ENCODE data around the gene ATP8B1. TPM values are rescaled to one million over a fixed set of nuclear protein-coding genes. Genes with fewer than 3 reads are reported as not detected.

The ATP8B1 gene
- polyA plus RNA-seq, 2 of the 4 experiments (the other 2 are of a cell fraction), result 7.1 to 23.4 TPM

- TF ChIP-seq, protein P1, sequence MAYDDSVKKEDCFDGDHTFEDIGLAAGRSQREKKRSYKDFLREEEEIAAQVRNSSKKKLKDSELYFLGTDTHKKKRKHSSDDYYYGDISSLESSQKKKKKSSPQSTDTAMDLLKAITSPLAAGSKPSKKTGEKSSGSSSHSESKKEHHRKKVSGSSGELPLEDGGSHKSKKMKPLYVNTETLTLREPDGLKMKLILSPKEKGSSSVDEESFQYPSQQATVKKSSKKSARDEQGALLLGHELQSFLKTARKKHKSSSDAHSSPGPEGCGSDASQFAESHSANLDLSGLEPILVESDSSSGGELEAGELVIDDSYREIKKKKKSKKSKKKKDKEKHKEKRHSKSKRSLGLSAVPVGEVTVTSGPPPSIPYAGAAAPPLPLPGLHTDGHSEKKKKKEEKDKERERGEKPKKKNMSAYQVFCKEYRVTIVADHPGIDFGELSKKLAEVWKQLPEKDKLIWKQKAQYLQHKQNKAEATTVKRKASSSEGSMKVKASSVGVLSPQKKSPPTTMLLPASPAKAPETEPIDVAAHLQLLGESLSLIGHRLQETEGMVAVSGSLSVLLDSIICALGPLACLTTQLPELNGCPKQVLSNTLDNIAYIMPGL (CRISPR knock-in tag; IDR thresholded peaks at IDR 0.05; ENCODE audit: borderline replicate concordance), result no peak
- TF ChIP-seq RARB (CRISPR knock-in tag; IDR thresholded peaks at IDR 0.05), result no peak
- TF ChIP-seq EHF (CRISPR knock-in tag; IDR thresholded peaks at IDR 0.05), result no peak
- TF ChIP-seq CEBPB (IDR thresholded peaks at IDR 0.05), result no peak
Measured at GRCh38 chr18:57764995-57765394, 38.1 kb downstream of the ATP8B1 start (continued).

GRCh38 chr18:57764087-57764486 is 39.0 kb downstream of the ATP8B1 start:
- no peaks in the 10 kb centered on the region for H3K9me3 ChIP-seq
- H3K27ac ChIP-seq, result no peak overlapping the region
- ATAC-seq (no peak), FAIRE-seq (no peak), DNase-seq (ENCODE audit: low read depth in 1 of 2, low spot score in 1 of 2) (no peak)
- H3K4me1 ChIP-seq, result peaks cover 30% of the 10 kb centered on the region
- H3K4me2 ChIP-seq, result no peak overlapping the region
- TF ChIP-seq KDM1A (IDR thresholded peaks at IDR 0.05; ENCODE audit: low read depth) (no peak), HDAC2 (IDR thresholded peaks at IDR 0.05) (no peak), RNF2 (IDR thresholded peaks at IDR 0.05; ENCODE audit: borderline replicate concordance, low read depth) (no peak), MAFK (IDR thresholded peaks at IDR 0.05; ENCODE audit: partially characterized antibody) (no peak), FOSL2 (IDR thresholded peaks at IDR 0.05) (no peak), FOSL2 (CRISPR knock-in tag; IDR thresholded peaks at IDR 0.05) (no peak), MAX (IDR thresholded peaks at IDR 0.05) (no peak), TP53 (CRISPR knock-in tag; IDR thresholded peaks at IDR 0.05) (no peak), ELK1 (IDR thresholded peaks at IDR 0.05; ENCODE audit: low read depth, low read length) (no peak)
- POLR2A ChIA-PET, result no interaction called here
- WGBS (ENCODE audit: missing lambda C conversion rate), result 87% methylated on average over 8 of the region's 8 CpGs
- no peak overlapping the region for H3K4me3 ChIP-seq
- CTCF ChIA-PET, result no interaction called here

GRCh38 chr18:57762686-57763085 is 40.4 kb downstream of the ATP8B1 start:
- Histone ChIP-seq H3K27ac (peak overlapping the region in 1 of 2 experiments; percentile 59; a peak in 3 of 6 replicates), H3K9me3 (no peaks in the 10 kb centered on the region), H3K4me2 (no peak overlapping the region), H3K4me3 (no peak overlapping the region), H3K4me1 (peaks cover 22% of the 10 kb centered on the region)
- no peak for DNase-seq (ENCODE audit: low read depth in 1 of 2, low spot score in 1 of 2)
- TF ChIP-seq HOXB13 (CRISPR knock-in tag; IDR thresholded peaks at IDR 0.05; ENCODE audit: low read depth) (no peak), NFE2L2 (conservative IDR thresholded peaks at IDR 0.05; ENCODE audit: low read length) (no peak), JUNB (IDR thresholded peaks at IDR 0.05) (no peak), ESRRA (IDR thresholded peaks at IDR 0.05; ENCODE audit: borderline replicate concordance, low read length) (no peak), POLR2A (IDR thresholded peaks at IDR 0.05; ENCODE audit: low read length) (no peak), FOSL2 (IDR thresholded peaks at IDR 0.05) (no peak), FOSL2 (CRISPR knock-in tag; IDR thresholded peaks at IDR 0.05) (no peak), E2F6 (IDR thresholded peaks at IDR 0.05; ENCODE audit: borderline replicate concordance, low read depth) (no peak), JUN (IDR thresholded peaks at IDR 0.05) (no peak), CBX8 (IDR thresholded peaks at IDR 0.05) (no peak), MAX (IDR thresholded peaks at IDR 0.05) (no peak), CHD4 (IDR thresholded peaks at IDR 0.05; ENCODE audit: borderline replicate concordance) (no peak), EP300 (IDR thresholded peaks at IDR 0.05) (no peak), SMC3 (IDR thresholded peaks at IDR 0.05) (no peak), KDM5A (IDR thresholded peaks at IDR 0.05) (no peak), HDAC2 (IDR thresholded peaks at IDR 0.05) (no peak)
- TF ChIP-seq, protein P1 (CRISPR knock-in tag; IDR thresholded peaks at IDR 0.05; ENCODE audit: borderline replicate concordance), result no peak
- no peak for ATAC-seq
- ChIA-PET CTCF (no interaction called here), POLR2A (no interaction called here)
- FAIRE-seq, result no peak
- WGBS (ENCODE audit: missing lambda C conversion rate), result 73% methylated on average over 2 of the region's 2 CpGs

Measured in A549 (cell line).